Measurements from ENCODE around the gene PTPA. TPM values are rescaled to one million over a fixed set of nuclear protein-coding genes. Genes with fewer than 3 reads are reported as not detected.
A peak's percentile ranks its signal among the peaks of the same experiment; 100 is the strongest.

Gene PTPA
- total and polyA plus RNA-seq, 9 of the 15 experiments (the other 6 are each of a cell fraction or from before 2014, with no cell fraction given) = 1.7 to 121 (median 72.6) TPM

GRCh38 chr9:129174102-129174723 is 63.0 kb downstream of the PTPA start (continued):
- peak in 1 of 3 experiments; percentile 54 for TF ChIP-seq YY1 (IDR thresholded peaks at IDR 0.05; ENCODE audit: borderline replicate concordance in 1 of 3, control insufficient read depth in 1 of 3, extremely low read depth in 1 of 3, insufficient read depth in 3 of 3, insufficient read length in 1 of 3, insufficient replicate concordance in 2 of 3, low read depth in 1 of 3, low read length in 2 of 3)
- TF ChIP-seq CXXC5 (CRISPR knock-in tag; IDR thresholded peaks at IDR 0.05) = peak; percentile 40; the same call in 1 of the 2 replicates
- TF ChIP-seq PHF20 (IDR thresholded peaks at IDR 0.05; ENCODE audit: partially characterized antibody) = no peak
- TF ChIP-seq TFE3 (CRISPR knock-in tag; IDR thresholded peaks at IDR 0.05) = no peak
- TF ChIP-seq BMI1 (IDR thresholded peaks at IDR 0.05; ENCODE audit: low read length) = no peak
- TF ChIP-seq VEZF1 (CRISPR knock-in tag; IDR thresholded peaks at IDR 0.05) = peak; percentile 51; the same call in 1 of the 2 replicates
- no peak for TF ChIP-seq BCL6 (CRISPR knock-in tag; IDR thresholded peaks at IDR 0.05)
- TF ChIP-seq E2F5 (CRISPR knock-in tag; IDR thresholded peaks at IDR 0.05) = 0 out of 2 replicates have a peak, but pooled peaks have one; percentile 39
- no peak for TF ChIP-seq DIDO1 (tag; IDR thresholded peaks at IDR 0.05; ENCODE audit: low read depth)
- TF ChIP-seq MCM3 (IDR thresholded peaks at IDR 0.05) = no peak
- TF ChIP-seq FOXK1 (CRISPR knock-in tag; IDR thresholded peaks at IDR 0.05; ENCODE audit: borderline replicate concordance) = 0 out of 2 replicates have a peak, but pooled peaks have one; percentile 53
- TF ChIP-seq ZNF184 (CRISPR knock-in tag; IDR thresholded peaks at IDR 0.05) = no peak
- peak; percentile 71 for TF ChIP-seq CC2D1A (IDR thresholded peaks at IDR 0.05)
- TF ChIP-seq RBFOX2 (IDR thresholded peaks at IDR 0.05; ENCODE audit: low read depth, low read length) = peak; percentile 71
- TF ChIP-seq HNRNPL (IDR thresholded peaks at IDR 0.05; ENCODE audit: low read depth, low read length) = no peak
- TF ChIP-seq SP1 (CRISPR knock-in tag; IDR thresholded peaks at IDR 0.05) = peak; percentile 88
- TF ChIP-seq NFIC (IDR thresholded peaks at IDR 0.05) = 0 out of 2 replicates have a peak, but pooled peaks have one; percentile 36
- TF ChIP-seq TBP (optimal IDR thresholded peaks at IDR 0.05; ENCODE audit: low read depth, low read length) = peak; percentile 53
- no peak for TF ChIP-seq ZNF644 (tag; IDR thresholded peaks at IDR 0.05; ENCODE audit: low read depth)
- TF ChIP-seq CREM (IDR thresholded peaks at IDR 0.05; ENCODE audit: low read depth) = peak; percentile 65
- peak; percentile 78 for TF ChIP-seq ZBTB7A (IDR thresholded peaks at IDR 0.05; ENCODE audit: borderline replicate concordance, control insufficient read depth, low read depth, low read length)
- TF ChIP-seq BRD9 (IDR thresholded peaks at IDR 0.05; ENCODE audit: low read depth, partially characterized antibody) = peak; percentile 70
- peak; percentile 37; the same call in 1 of the 2 replicates for TF ChIP-seq TOE1 (IDR thresholded peaks at IDR 0.05; ENCODE audit: borderline replicate concordance)
- TF ChIP-seq TOE1 (CRISPR knock-in tag; IDR thresholded peaks at IDR 0.05; ENCODE audit: borderline replicate concordance, low read depth) = 0 out of 2 replicates have a peak, but pooled peaks have one; percentile 43
